GM13976 (cell line): ENCODE measurements around the gene SLC40A1.

ENCODE experiments used
- DNase-seq: peaks from one replicate; pipeline ENCODE4 v3.0.0; 2012; ENCODE audit warnings: low spot score
- in situ Hi-C: fragments of 300-500 bp; cut with MboI; formaldehyde crosslinking; loops from one replicate; pipeline ENCODE4 v1.12.0; 2022; ENCODE audit warnings: low sequenced_read_pairs, mixed read lengths, inconsistent platforms; ENCODE audit not compliant: unreplicated experiment
- TF ChIP-seq, protein P1 (sequence below): IDR thresholded peaks from 2 replicates; pipeline ENCODE4 v1.5.1; 2012; ENCODE audit warnings: borderline replicate concordance, mild to moderate bottlenecking; ENCODE audit not compliant: insufficient read depth; ENCODE audit errors: extremely low read depth, missing control alignments, control extremely low read depth

Gene SLC40A1

DNA sequence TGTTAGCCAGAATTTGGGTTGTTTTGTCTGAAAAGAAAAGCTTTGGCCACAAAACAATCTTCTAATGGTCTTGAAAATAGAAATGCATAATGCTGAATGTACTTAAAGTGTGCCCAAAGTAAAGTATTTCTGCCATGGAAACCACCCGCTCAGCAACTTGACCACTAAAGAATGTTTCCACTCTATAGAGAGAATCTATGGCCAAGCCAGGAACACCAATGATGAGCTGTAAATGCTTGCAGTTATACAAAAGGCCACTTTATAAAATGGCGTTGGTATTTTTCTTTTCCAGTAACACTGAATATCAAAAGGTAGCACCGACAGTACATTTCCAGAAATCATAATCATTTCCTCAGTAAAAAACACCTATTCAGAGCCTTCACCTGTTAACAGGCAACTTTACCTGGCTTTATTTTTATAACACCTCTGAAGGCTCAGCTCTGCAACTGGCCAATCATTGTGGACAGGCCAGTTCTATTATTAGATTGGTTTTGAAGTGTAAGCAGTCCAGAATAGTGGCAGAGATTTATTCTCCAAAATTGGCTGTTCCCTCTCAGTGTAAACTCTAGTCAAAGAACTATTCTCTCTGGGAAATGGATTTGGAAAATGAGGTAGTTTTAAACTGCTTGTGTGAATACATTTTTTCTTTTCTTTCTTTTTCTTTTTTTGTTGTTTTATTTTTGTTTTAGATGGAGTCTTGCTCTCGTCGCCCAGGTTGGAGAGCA, 36.1 kb downstream of the SLC40A1 start:
- TF ChIP-seq, protein P1, sequence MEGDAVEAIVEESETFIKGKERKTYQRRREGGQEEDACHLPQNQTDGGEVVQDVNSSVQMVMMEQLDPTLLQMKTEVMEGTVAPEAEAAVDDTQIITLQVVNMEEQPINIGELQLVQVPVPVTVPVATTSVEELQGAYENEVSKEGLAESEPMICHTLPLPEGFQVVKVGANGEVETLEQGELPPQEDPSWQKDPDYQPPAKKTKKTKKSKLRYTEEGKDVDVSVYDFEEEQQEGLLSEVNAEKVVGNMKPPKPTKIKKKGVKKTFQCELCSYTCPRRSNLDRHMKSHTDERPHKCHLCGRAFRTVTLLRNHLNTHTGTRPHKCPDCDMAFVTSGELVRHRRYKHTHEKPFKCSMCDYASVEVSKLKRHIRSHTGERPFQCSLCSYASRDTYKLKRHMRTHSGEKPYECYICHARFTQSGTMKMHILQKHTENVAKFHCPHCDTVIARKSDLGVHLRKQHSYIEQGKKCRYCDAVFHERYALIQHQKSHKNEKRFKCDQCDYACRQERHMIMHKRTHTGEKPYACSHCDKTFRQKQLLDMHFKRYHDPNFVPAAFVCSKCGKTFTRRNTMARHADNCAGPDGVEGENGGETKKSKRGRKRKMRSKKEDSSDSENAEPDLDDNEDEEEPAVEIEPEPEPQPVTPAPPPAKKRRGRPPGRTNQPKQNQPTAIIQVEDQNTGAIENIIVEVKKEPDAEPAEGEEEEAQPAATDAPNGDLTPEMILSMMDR, result no peak
- in situ Hi-C loops, result no loop called here
- DNase-seq, result no peak

DNA sequence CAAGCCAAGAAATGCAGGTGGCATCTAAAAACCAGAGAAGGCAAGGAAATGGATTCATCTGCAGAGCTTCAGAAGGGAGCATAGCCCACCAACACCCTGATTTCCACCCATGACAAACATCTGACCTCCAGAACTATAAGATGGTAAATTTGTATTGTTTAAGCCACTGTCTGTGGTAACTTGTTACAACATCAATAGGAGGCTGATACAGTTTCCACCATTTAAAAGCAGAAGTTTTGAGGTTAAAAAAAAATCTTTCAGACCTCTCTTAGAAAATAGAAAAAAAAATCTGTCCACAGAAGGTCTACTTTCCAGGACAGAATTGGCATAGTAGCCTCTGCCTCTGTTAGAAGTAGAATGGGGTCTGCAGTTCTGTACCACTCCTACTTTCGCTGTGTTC, 37.2 kb downstream of the SLC40A1 start:
- TF ChIP-seq, protein P1, result no peak
- in situ Hi-C loops, result no loop called here
- DNase-seq, result no peak

DNA sequence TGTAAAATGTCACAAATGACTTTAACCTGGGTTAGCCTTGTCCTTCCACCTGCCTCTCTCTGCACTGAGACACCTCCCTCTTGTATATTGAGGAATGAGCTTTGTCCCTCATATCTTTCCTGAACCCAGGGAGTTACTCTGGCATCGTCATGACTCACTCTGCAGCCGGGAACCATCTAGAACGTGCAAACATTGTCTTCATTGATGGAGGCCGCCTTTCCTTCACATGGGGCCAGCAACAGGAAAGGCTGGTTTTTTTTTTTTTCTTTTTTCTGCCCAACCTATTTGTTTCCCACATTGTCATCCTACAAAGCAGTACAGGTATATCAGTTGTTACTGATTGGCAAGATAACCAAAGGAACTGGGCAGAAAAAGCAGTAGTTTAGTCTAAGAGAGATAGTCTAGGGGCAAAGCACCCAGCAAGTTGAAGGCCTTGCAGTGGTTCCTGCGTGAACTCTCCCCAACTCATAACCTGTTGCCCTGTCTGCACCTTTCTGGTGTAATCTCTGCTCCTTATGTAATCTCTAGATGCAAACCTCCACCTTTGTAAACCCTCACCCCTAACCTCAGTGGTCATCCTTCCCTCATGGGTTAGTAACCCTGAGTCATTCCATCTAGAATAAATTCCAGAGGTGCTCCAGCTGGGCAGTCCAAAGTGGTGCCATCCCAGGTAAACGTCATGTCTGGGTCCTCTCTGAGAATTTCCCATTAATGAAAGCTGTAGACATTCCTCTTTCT, 38.3 kb downstream of the SLC40A1 start:
- TF ChIP-seq, protein P1, result no peak
- DNase-seq, result no peak
- in situ Hi-C loops, result no loop called here

DNA sequence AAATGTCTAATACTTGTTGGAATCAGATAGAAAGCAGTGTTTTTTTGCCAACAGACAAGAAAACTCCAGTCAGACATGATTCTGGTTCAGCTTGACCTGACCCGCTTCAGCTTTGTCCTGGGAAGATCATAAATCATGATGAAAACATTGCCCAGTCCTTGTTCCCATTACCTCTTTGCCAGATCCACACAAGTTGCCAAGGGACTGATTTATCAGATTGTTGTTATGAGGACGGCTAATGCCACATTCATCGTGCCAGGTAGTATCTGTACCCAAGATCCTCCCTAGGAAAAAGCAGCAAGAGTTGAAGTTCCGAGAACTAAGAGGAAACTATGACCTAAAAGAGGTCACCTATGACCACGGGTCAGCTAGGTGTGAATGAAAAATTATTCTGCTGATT, 39.0 kb downstream of the SLC40A1 start:
- DNase-seq, result no peak
- TF ChIP-seq, protein P1, result no peak
- in situ Hi-C loops, result no loop called here

DNA sequence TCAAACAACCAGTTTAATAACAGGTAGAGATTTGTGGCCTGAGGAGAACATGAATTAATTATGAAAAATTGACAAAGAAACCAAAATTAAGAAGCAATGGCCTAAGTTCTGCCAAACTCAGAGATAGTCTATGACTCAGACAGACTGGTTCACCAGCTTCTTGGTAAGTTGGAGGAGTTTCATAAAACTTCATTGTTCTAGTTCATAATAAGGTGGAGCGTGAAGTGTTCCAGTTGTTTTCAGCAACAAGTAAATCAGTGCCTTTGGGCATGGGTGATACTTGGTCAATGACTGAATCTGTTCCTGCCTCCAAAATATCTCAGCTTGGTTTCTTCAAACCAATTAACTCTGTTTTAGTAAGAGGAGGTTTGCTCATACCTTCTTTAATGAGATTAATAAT, 40.0 kb downstream of the SLC40A1 start:
- in situ Hi-C loops, result no loop called here
- TF ChIP-seq, protein P1, result no peak
- DNase-seq, result no peak

DNA sequence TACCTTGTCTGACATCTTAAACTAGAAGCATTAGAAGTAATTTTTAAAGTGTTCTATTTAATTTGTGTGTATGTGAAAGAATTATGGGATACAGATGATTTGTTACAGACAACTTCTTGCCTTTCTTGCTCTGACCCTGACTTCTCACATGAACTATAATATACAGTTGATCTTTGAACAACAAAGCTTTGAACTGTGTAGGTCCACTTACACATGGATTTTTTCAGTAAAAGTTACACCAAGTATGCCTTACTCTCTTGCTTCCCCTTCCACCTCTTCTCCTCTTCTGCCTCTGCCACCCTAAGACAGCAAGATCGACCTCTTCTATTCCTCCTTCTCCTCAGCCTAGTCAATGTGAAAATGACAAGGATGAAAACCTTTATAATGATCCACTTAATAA, 42.2 kb downstream of the SLC40A1 start:
- TF ChIP-seq, protein P1, result no peak
- in situ Hi-C loops, result no loop called here
- no peak for DNase-seq
